Measurements from ENCODE around the gene FGF1.

The FGF1 gene

DNA sequence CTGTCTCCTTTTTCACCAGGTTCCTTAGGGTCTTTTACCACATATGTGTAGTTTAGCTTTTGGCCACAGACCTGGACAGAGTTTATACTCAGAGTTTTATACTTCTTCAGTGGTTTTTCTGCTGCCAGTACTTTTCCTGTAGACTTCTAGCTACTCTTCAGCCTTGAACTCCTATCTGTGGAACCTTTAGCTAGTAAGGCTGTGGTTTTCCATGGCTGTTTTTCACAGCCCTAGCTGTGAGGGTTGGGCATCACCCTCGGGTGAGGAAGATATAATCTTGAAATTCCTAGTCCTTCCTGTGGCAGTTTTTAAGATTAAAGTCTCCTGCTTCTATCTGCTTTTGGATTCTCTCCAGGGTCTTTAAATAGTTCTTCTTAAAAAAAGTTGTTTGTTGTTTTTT lies 109.1 kb downstream of the FGF1 start:
- Histone ChIP-seq H3K4me3 (ENCODE audit: low read length) (no peak overlapping the region), H3K9ac (ENCODE audit: low read length) (no peak overlapping the region), H3K27me3 (ENCODE audit: control insufficient read depth, insufficient read depth, low read length) (no peaks in the 10 kb centered on the region), H3K36me3 (ENCODE audit: control insufficient read depth, insufficient read depth, low read length) (no peaks in the 10 kb centered on the region), H3K9me3 (ENCODE audit: control insufficient read depth, low read length) (no peaks in the 10 kb centered on the region), H3K4me1 (ENCODE audit: control insufficient read depth, insufficient read depth, low read length) (no peaks in the 10 kb centered on the region)

DNA sequence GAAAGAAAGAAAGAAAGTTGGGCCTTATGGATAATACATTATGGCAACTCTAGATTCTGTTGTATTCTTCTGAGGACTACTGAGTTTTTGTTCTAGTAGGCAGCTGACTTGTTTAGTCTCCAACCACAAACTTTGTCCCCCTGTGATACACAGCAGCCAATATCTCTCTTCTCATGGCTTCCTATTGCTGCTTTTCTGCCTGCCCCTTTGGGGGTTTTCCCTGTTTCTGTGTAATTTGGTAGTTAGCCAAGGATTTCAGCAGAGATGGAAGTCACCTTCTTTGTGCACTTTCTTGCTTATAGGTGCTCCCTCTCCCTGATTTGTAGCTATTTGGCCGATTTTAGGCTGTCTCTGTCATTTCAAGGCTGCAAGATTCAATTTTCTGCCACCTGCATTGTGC lies 109.6 kb downstream of the FGF1 start:
- no peaks in the 10 kb centered on the region for H3K27me3 ChIP-seq (ENCODE audit: control insufficient read depth, insufficient read depth, low read length)
- H3K4me3 ChIP-seq (ENCODE audit: low read length): no peak overlapping the region
- H3K9me3 ChIP-seq (ENCODE audit: control insufficient read depth, low read length): no peaks in the 10 kb centered on the region
- H3K36me3 ChIP-seq (ENCODE audit: control insufficient read depth, insufficient read depth, low read length): no peaks in the 10 kb centered on the region
- no peaks in the 10 kb centered on the region for H3K4me1 ChIP-seq (ENCODE audit: control insufficient read depth, insufficient read depth, low read length)
- H3K9ac ChIP-seq (ENCODE audit: low read length): no peak overlapping the region

DNA sequence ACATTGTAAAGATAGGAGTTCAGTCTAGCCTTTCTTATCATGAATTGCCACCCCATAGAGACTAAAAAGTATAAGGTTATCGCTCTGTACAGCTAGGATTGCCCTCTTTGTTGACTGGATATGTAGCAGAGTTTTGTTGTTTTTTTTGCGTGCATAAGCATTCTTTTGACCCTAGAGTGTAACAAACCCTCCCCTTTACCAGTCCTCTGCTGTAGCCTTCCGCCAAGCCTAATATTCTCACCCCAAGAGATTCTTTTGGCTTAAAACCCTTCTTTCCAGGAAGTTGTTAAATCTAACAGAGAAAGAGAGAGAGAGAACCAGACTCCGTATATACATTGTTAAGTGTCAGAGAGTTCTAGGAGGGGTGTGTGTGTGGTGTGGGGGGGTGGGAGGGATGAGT lies 113.9 kb downstream of the FGF1 start:
- H3K9ac ChIP-seq (ENCODE audit: low read length): no peak overlapping the region
- H3K36me3 ChIP-seq (ENCODE audit: control insufficient read depth, insufficient read depth, low read length): no peaks in the 10 kb centered on the region
- no peaks in the 10 kb centered on the region for H3K4me1 ChIP-seq (ENCODE audit: control insufficient read depth, insufficient read depth, low read length)
- no peaks in the 10 kb centered on the region for H3K9me3 ChIP-seq (ENCODE audit: control insufficient read depth, low read length)
- no peaks in the 10 kb centered on the region for H3K27me3 ChIP-seq (ENCODE audit: control insufficient read depth, insufficient read depth, low read length)
- H3K4me3 ChIP-seq (ENCODE audit: low read length): no peak overlapping the region

DNA sequence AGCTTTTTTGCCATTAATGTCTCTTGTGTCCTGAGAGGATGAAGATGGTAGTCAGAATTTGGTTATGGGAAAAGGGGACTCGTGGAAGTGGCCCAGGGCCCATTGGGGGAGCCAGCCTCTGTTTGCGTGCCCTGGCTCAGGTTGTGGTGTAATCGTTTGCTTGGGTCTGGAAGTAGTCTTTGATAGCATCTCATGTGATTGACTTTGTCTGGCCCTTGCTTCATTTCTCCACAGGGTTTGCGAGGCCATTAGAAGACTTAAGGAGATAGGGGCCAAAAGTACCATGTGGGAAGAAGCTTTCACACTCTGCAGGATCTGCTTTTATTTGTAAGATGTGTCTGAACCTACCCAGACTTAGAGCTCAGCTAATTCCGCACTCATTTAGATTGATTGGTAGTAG lies 114.5 kb downstream of the FGF1 start:
- no peak overlapping the region for H3K9ac ChIP-seq (ENCODE audit: low read length)
- no peaks in the 10 kb centered on the region for H3K9me3 ChIP-seq (ENCODE audit: control insufficient read depth, low read length)
- H3K4me3 ChIP-seq (ENCODE audit: low read length): no peak overlapping the region
- no peaks in the 10 kb centered on the region for H3K36me3 ChIP-seq (ENCODE audit: control insufficient read depth, insufficient read depth, low read length)
- H3K4me1 ChIP-seq (ENCODE audit: control insufficient read depth, insufficient read depth, low read length): no peaks in the 10 kb centered on the region
- H3K27me3 ChIP-seq (ENCODE audit: control insufficient read depth, insufficient read depth, low read length): no peaks in the 10 kb centered on the region

DNA sequence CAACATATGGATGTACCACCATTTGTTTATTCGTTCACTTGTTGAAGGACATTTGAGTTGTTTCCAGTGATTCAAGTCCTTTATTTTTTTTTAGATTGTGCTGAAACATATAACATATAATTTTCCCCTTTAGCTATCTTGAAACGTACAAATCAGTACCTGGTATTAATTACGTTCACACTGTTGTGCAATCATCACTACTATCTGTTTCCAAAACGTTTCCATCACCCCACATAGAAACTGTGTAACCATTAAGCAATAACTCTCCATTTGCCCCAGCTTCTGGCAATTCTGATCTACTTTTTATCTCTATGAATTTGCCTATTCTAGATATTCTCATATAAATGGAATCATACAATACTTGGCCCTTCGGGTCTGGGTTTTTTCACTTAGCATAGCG lies 116.0 kb downstream of the FGF1 start:
- Histone ChIP-seq H3K4me3 (ENCODE audit: low read length) (no peak overlapping the region), H3K9me3 (ENCODE audit: control insufficient read depth, low read length) (no peaks in the 10 kb centered on the region)

DNA sequence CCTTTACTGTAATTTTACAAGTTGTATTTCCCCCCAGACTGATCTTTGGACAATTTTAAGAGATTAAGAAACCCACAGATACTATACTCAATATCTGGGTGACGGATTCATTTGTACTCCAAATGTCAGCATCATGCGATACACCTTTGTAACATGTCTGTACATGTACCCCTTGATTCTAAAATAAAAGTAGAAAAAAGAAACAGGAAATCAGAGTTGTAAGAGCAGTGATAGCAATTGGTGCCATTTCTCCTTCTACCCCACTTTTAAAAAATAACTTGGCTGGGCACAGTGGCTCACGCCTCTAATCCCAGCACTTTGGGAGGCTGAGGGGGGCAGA lies 116.9 kb downstream of the FGF1 start:
- Histone ChIP-seq H3K9ac (ENCODE audit: low read length) (no peak overlapping the region), H3K4me1 (ENCODE audit: control insufficient read depth, insufficient read depth, low read length) (no peaks in the 10 kb centered on the region), H3K9me3 (ENCODE audit: control insufficient read depth, low read length) (no peaks in the 10 kb centered on the region), H3K36me3 (ENCODE audit: control insufficient read depth, insufficient read depth, low read length) (no peaks in the 10 kb centered on the region), H3K4me3 (ENCODE audit: low read length) (no peak overlapping the region), H3K27me3 (ENCODE audit: control insufficient read depth, insufficient read depth, low read length) (no peaks in the 10 kb centered on the region)

More for the DNA sequence above, 116.0 kb downstream of the FGF1 start:
- no peaks in the 10 kb centered on the region for H3K4me1 ChIP-seq (ENCODE audit: control insufficient read depth, insufficient read depth, low read length)
- no peak overlapping the region for H3K9ac ChIP-seq (ENCODE audit: low read length)
- no peaks in the 10 kb centered on the region for H3K36me3 ChIP-seq (ENCODE audit: control insufficient read depth, insufficient read depth, low read length)
- H3K27me3 ChIP-seq (ENCODE audit: control insufficient read depth, insufficient read depth, low read length): no peaks in the 10 kb centered on the region

DNA sequence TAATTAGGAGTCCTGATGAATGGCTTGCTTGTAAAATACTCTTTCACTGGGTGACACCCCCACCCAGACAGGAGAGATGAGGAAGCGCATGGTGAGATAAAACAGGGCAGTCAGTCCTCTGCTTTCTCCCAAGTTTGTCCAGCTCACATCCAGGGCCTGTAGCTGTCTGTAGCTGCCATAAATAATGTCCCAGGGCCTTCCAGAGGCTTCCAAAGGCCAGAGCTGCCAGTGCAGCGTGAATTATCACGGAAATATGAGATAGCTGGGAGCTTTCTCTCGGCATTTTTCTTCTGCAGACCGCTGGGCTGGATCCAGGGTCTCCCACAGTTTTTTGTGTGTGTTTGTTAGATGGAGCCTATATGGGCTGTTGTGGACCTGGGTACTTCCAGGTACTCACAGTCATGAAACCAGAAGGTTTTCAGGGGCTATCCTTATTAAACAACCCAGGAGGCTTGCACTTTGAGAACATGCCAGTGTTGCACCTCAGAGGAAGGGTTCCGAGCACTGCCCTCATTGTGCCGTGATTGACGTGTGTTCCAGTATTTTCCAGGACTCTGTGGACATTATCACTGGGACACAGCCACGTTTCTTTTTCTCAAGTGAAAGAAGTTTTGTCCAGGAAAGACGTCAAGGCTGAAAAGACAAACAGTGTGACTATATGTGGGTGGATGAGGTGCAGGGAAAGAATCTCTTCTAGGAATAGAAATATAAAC lies 117.5 kb downstream of the FGF1 start:
- Histone ChIP-seq H3K36me3 (ENCODE audit: control insufficient read depth, insufficient read depth, low read length) (no peaks in the 10 kb centered on the region), H3K9ac (ENCODE audit: low read length) (no peak overlapping the region), H3K27me3 (ENCODE audit: control insufficient read depth, insufficient read depth, low read length) (no peaks in the 10 kb centered on the region), H3K4me3 (ENCODE audit: low read length) (no peak overlapping the region), H3K4me1 (ENCODE audit: control insufficient read depth, insufficient read depth, low read length) (no peaks in the 10 kb centered on the region), H3K9me3 (ENCODE audit: control insufficient read depth, low read length) (no peaks in the 10 kb centered on the region)

DNA sequence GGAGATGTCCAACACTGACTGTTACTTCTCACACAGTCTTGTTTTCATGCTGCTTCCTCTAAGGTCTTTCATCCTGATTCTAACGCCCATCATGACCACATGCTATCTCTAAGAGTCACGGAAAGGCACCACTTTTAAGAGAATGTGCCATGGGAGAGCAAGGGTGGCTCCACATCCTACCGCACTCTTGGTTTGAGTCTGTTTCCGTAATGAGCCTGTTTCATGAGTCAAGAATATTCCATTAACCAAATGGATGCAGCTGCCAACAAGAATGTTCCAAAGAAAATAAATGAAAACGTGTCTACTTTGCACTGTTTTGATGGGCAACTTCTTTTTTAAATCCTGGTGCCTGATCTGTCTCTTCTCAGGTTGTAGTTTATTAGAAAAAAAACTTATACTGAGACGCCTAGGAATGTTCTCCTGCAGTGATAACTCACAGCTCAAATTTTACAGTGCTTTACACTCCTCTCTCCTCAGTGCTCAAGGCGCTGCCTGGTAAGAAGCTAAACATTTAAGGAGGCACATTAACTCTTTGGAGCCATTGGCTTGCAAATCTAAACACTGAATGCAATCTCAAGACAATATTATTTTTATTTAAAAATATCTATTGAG lies 124.3 kb downstream of the FGF1 start:
- Histone ChIP-seq H3K4me1 (ENCODE audit: control insufficient read depth, insufficient read depth, low read length) (no peaks in the 10 kb centered on the region), H3K9me3 (ENCODE audit: control insufficient read depth, low read length) (no peaks in the 10 kb centered on the region), H3K4me3 (ENCODE audit: low read length) (no peak overlapping the region), H3K36me3 (ENCODE audit: control insufficient read depth, insufficient read depth, low read length) (no peaks in the 10 kb centered on the region), H3K27me3 (ENCODE audit: control insufficient read depth, insufficient read depth, low read length) (no peaks in the 10 kb centered on the region), H3K9ac (ENCODE audit: low read length) (no peak overlapping the region)

DNA sequence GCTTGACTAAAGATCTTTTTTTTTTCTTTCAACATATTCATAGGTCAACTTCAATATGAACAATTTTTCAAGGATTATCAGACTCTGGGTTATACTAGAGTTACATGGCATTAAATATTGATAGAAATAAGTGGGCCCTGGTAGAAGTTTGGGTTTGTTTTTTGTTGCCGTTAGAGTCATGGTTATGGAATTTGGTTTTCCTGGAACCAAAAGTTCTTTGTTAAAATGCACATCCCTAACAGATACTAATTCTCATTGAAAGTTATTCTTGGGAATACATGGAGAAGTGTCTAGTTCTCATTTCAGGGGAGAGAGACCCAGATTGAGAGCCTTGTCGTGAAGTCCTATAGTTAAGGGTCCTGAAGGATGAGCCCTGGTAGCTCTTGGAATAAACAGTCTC lies 124.9 kb downstream of the FGF1 start:
- no peaks in the 10 kb centered on the region for H3K4me1 ChIP-seq (ENCODE audit: control insufficient read depth, insufficient read depth, low read length)
- no peak overlapping the region for H3K4me3 ChIP-seq (ENCODE audit: low read length)
- H3K9ac ChIP-seq (ENCODE audit: low read length): no peak overlapping the region
- no peaks in the 10 kb centered on the region for H3K36me3 ChIP-seq (ENCODE audit: control insufficient read depth, insufficient read depth, low read length)
- no peaks in the 10 kb centered on the region for H3K9me3 ChIP-seq (ENCODE audit: control insufficient read depth, low read length)
- H3K27me3 ChIP-seq (ENCODE audit: control insufficient read depth, insufficient read depth, low read length): no peaks in the 10 kb centered on the region

DNA sequence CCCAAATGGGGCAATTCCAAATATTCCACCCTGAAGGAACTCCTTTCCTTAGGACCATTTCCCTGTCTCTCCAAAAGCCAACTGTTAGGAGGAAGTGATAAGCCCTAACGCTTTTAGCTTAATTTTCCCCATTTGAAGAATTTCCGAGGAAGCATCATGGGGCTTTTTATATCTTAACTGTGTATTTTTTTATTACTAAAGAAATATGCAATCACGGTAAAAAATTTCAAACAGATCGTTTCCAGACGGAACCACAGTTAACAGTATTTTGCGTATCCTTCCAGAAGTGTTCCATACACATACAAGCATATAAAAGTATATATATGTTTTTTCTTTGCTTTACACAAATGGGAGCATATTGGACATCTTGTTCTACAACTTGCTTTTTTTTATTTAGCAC lies 133.8 kb downstream of the FGF1 start:
- no peak overlapping the region for H3K4me3 ChIP-seq (ENCODE audit: low read length)
- H3K27me3 ChIP-seq (ENCODE audit: control insufficient read depth, insufficient read depth, low read length): no peaks in the 10 kb centered on the region
- no peaks in the 10 kb centered on the region for H3K36me3 ChIP-seq (ENCODE audit: control insufficient read depth, insufficient read depth, low read length)
- peaks cover 10% of the 10 kb centered on the region for H3K4me1 ChIP-seq (ENCODE audit: control insufficient read depth, insufficient read depth, low read length)
- no peaks in the 10 kb centered on the region for H3K9me3 ChIP-seq (ENCODE audit: control insufficient read depth, low read length)
- no peak overlapping the region for H3K9ac ChIP-seq (ENCODE audit: low read length)

DNA sequence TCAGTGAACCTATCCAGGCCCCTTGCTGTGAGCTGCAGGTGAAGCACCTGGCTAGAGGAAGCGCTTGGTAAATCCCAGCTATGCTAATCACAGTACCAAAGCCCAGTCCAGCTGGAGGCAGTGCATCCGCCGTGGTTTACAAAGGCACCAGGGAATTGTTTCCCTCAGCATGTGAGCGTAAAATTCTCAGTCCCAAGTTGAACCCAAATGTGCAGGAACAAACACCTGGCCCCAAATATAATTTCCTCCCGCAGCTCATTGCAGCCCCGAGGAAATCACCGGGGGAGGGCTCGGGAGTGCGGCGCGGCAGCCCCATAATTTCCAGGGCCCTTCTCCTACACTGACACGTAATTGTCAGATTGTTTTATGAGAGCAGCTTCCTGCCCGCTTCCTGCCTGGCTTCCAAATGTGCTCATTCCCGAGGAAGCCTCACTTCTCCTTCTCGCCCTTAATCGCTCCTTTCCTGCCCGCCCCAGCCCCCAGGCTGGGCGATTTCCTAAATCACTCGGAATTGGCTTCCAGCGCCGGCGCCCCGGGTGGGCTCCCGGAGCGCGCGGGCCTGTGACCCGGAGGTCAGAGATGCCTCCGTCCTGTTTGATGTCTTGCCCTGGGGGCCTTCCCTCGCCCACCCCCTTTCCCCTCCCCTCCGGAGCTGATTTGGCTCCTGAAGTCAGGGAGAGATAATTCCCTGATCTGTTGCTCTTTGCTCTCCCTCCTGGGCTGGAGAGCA lies 134.4 kb downstream of the FGF1 start:
- no peak overlapping the region for H3K9ac ChIP-seq (ENCODE audit: low read length)
- H3K4me3 ChIP-seq (ENCODE audit: low read length): no peak overlapping the region
- H3K27me3 ChIP-seq (ENCODE audit: control insufficient read depth, insufficient read depth, low read length): no peaks in the 10 kb centered on the region
- no peaks in the 10 kb centered on the region for H3K36me3 ChIP-seq (ENCODE audit: control insufficient read depth, insufficient read depth, low read length)
- H3K9me3 ChIP-seq (ENCODE audit: control insufficient read depth, low read length): no peaks in the 10 kb centered on the region
- H3K4me1 ChIP-seq (ENCODE audit: control insufficient read depth, insufficient read depth, low read length): peaks cover 10% of the 10 kb centered on the region

DNA sequence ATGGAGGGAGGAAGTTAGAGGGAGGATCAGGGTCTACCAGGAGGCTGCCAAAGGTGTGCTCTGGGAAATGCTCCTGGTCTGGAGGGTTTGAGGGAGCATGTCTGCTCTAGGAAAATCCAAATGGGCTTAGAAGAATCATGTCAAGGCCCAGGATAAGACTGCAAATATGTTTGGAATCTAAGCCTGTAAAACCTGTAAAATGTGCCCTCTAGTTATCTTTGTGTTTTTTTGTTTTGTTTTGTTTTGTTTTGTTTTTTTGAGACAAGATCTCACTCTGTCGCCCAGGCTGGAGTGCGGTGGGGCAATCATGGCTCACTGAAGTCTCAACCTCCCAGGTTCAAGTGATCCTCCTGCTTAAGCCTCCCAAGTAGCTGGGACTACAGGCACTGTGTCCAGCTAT lies 135.4 kb downstream of the FGF1 start:
- no peaks in the 10 kb centered on the region for H3K9me3 ChIP-seq (ENCODE audit: control insufficient read depth, low read length)
- H3K9ac ChIP-seq (ENCODE audit: low read length): no peak overlapping the region
- H3K4me3 ChIP-seq (ENCODE audit: low read length): no peak overlapping the region
- no peaks in the 10 kb centered on the region for H3K36me3 ChIP-seq (ENCODE audit: control insufficient read depth, insufficient read depth, low read length)
- no peaks in the 10 kb centered on the region for H3K27me3 ChIP-seq (ENCODE audit: control insufficient read depth, insufficient read depth, low read length)
- peaks cover 10% of the 10 kb centered on the region for H3K4me1 ChIP-seq (ENCODE audit: control insufficient read depth, insufficient read depth, low read length)

All from mucosa of stomach (tissue), 1 donor.